Measurements from ENCODE around the gene PARD3. TPM values are rescaled to one million over a fixed set of nuclear protein-coding genes. Genes with fewer than 3 reads are reported as not detected.
"Not testable (repeated sequence)": the region's sequence is repeated elsewhere in the genome, so short reads cannot be mapped to it uniquely, and the experiment has no call there.

The PARD3 gene
- polyA plus RNA-seq, 2 of the 4 experiments (the other 2 are of a cell fraction), result 110 to 200 TPM

DNA sequence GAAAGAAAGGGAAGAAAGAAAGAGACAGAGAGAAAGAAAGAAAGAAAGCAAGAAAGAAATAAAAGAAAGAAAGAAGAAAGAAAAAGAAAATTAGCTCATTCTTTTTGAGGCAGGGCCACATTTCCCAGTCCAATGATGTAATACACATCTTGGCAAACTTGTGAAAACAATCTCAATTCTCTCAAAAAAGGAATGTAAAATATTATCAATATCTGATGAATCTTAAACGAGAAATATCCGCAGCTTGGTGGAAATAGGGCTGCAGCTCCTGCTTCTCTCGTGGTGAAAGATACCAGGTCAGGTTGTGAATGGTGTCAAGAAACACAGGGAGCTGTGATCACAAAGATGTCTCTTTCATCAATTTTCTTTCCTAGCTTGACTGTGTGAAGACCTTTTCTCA, 741.0 kb downstream of the PARD3 start:
- Histone ChIP-seq H3K4me2 (no peak overlapping the region), H3K4me1 (no peaks in the 10 kb centered on the region), H3K9me3 (0 out of 3 replicates have a peak, but pooled peaks cover 5% of the 10 kb centered on the region), H3K4me3 (no peak overlapping the region), H3K27ac (no peak overlapping the region)
- DNase-seq (ENCODE audit: low read depth in 1 of 2, low spot score in 1 of 2) (no peak), ATAC-seq (no peak), FAIRE-seq (peak; percentile 83)
- CTCF ChIA-PET, result no interaction called here
- POLR2A ChIA-PET, result no interaction called here
- no peak for TF ChIP-seq HOXA7 (CRISPR knock-in tag; IDR thresholded peaks at IDR 0.05)
- no peak for TF ChIP-seq ESRRA (IDR thresholded peaks at IDR 0.05; ENCODE audit: borderline replicate concordance, low read length)
- TF ChIP-seq, protein P1, sequence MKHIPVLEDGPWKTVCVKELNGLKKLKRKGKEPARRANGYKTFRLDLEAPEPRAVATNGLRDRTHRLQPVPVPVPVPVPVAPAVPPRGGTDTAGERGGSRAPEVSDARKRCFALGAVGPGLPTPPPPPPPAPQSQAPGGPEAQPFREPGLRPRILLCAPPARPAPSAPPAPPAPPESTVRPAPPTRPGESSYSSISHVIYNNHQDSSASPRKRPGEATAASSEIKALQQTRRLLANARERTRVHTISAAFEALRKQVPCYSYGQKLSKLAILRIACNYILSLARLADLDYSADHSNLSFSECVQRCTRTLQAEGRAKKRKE (CRISPR knock-in tag; IDR thresholded peaks at IDR 0.05; ENCODE audit: low read depth), result no peak
- TF ChIP-seq, protein P2, sequence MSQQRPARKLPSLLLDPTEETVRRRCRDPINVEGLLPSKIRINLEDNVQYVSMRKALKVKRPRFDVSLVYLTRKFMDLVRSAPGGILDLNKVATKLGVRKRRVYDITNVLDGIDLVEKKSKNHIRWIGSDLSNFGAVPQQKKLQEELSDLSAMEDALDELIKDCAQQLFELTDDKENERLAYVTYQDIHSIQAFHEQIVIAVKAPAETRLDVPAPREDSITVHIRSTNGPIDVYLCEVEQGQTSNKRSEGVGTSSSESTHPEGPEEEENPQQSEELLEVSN (IDR thresholded peaks at IDR 0.05; ENCODE audit: borderline replicate concordance, low read depth), result no peak
- TF ChIP-seq, protein P3, sequence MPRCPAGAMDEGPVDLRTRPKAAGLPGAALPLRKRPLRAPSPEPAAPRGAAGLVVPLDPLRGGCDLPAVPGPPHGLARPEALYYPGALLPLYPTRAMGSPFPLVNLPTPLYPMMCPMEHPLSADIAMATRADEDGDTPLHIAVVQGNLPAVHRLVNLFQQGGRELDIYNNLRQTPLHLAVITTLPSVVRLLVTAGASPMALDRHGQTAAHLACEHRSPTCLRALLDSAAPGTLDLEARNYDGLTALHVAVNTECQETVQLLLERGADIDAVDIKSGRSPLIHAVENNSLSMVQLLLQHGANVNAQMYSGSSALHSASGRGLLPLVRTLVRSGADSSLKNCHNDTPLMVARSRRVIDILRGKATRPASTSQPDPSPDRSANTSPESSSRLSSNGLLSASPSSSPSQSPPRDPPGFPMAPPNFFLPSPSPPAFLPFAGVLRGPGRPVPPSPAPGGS (IDR thresholded peaks at IDR 0.05), result no peak
- no peak for TF ChIP-seq CEBPB (IDR thresholded peaks at IDR 0.05)
- no peak for TF ChIP-seq GATA3 (IDR thresholded peaks at IDR 0.05; ENCODE audit: borderline replicate concordance)
- TF ChIP-seq POLR2A (IDR thresholded peaks at IDR 0.05; ENCODE audit: low read length), result no peak
- no peak for TF ChIP-seq MYC (IDR thresholded peaks at IDR 0.05; ENCODE audit: borderline replicate concordance, low read length)
- no peak for TF ChIP-seq HOXB13 (CRISPR knock-in tag; IDR thresholded peaks at IDR 0.05; ENCODE audit: low read depth)
- TF ChIP-seq RARB (CRISPR knock-in tag; IDR thresholded peaks at IDR 0.05), result no peak
- TF ChIP-seq, protein P4, sequence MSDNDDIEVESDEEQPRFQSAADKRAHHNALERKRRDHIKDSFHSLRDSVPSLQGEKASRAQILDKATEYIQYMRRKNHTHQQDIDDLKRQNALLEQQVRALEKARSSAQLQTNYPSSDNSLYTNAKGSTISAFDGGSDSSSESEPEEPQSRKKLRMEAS (IDR thresholded peaks at IDR 0.05), result no peak
- TF ChIP-seq, protein P5, sequence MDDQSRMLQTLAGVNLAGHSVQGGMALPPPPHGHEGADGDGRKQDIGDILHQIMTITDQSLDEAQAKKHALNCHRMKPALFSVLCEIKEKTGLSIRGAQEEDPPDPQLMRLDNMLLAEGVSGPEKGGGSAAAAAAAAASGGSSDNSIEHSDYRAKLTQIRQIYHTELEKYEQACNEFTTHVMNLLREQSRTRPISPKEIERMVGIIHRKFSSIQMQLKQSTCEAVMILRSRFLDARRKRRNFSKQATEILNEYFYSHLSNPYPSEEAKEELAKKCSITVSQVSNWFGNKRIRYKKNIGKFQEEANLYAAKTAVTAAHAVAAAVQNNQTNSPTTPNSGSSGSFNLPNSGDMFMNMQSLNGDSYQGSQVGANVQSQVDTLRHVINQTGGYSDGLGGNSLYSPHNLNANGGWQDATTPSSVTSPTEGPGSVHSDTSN (IDR thresholded peaks at IDR 0.05), result no peak
- WGBS (ENCODE audit: missing lambda C conversion rate), result 71% methylated on average over 3 of the region's 3 CpGs

DNA sequence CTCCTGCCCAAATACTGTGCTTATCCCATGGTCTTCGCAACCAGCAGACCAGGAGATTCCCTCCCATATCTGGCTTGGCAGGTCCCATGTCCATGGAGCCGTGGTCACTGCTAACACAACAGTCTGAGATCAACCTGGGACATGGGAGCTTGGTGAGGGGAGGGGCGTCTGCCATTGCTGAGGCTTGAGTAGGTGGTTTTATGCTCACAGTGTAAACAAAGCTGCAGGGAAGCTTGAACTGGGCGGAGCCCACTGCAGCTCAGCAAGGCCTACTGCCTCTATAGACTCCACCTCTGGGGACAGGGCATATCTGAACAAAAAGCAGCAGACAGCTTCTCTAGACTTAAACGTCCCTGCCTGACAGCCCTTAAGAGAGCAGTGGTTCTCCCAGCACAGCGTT, 747.4 kb downstream of the PARD3 start:
- H3K4me1 ChIP-seq; H3K4me3 ChIP-seq; POLR2A ChIA-PET; H3K27ac ChIP-seq; DNase-seq (ENCODE audit: low read depth in 1 of 2, low spot score in 1 of 2); ATAC-seq; H3K4me2 ChIP-seq; FAIRE-seq: not testable (repeated sequence)
- CTCF ChIA-PET, result interaction anchor here (0.9 kb wide), 1 partner anchor 9 kb away, joined by 3 read pairs; no protein-coding TSS in a partner anchor
- WGBS (ENCODE audit: missing lambda C conversion rate), result 53% methylated on average over 4 of the region's 6 CpGs
- H3K9me3 ChIP-seq, result peaks cover 32% of the 10 kb centered on the region

DNA sequence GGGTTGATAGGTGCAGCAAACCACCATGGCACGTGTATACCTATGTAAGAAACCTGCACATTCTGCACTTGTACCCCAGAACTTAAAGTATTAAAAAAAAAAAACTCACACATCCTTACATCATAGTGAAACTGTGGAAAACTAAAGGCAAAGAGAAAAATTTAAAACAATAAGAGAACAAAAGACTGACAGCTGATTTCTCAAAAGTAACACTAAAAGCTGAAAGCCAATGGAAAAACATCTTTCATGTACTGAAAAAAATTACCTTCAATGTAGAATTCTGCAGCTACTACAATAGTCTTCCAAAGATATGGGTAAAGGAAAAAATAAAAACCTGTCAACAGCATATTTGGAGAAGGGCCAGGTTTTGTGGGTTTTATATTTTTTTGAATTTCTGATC, 751.5 kb downstream of the PARD3 start:
- no peak for DNase-seq (ENCODE audit: low read depth in 1 of 2, low spot score in 1 of 2)

More for the DNA sequence above, 751.5 kb downstream of the PARD3 start:
- no peak for FAIRE-seq
- CTCF ChIA-PET, result no interaction called here
- no peaks in the 10 kb centered on the region for H3K4me1 ChIP-seq
- 47% methylated on average over 1 of the region's 1 CpG for WGBS (ENCODE audit: missing lambda C conversion rate)
- no peak overlapping the region for H3K27ac ChIP-seq
- TF ChIP-seq, protein P6, sequence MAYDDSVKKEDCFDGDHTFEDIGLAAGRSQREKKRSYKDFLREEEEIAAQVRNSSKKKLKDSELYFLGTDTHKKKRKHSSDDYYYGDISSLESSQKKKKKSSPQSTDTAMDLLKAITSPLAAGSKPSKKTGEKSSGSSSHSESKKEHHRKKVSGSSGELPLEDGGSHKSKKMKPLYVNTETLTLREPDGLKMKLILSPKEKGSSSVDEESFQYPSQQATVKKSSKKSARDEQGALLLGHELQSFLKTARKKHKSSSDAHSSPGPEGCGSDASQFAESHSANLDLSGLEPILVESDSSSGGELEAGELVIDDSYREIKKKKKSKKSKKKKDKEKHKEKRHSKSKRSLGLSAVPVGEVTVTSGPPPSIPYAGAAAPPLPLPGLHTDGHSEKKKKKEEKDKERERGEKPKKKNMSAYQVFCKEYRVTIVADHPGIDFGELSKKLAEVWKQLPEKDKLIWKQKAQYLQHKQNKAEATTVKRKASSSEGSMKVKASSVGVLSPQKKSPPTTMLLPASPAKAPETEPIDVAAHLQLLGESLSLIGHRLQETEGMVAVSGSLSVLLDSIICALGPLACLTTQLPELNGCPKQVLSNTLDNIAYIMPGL (CRISPR knock-in tag; IDR thresholded peaks at IDR 0.05; ENCODE audit: borderline replicate concordance), result no peak
- TF ChIP-seq MAZ (IDR thresholded peaks at IDR 0.05; ENCODE audit: borderline replicate concordance, low read depth, low read length) (no peak), FOSL2 (IDR thresholded peaks at IDR 0.05) (no peak), FOSL2 (CRISPR knock-in tag; IDR thresholded peaks at IDR 0.05) (no peak), HOXB5 (CRISPR knock-in tag; IDR thresholded peaks at IDR 0.05) (no peak), HEYL (CRISPR knock-in tag; IDR thresholded peaks at IDR 0.05) (no peak), RNF2 (IDR thresholded peaks at IDR 0.05; ENCODE audit: borderline replicate concordance, low read depth) (no peak), BHLHE40 (IDR thresholded peaks at IDR 0.05; ENCODE audit: low read depth, low read length) (no peak), HOXA7 (CRISPR knock-in tag; IDR thresholded peaks at IDR 0.05) (no peak), MAFK (IDR thresholded peaks at IDR 0.05; ENCODE audit: partially characterized antibody) (no peak), SMC3 (IDR thresholded peaks at IDR 0.05) (no peak), JUN (IDR thresholded peaks at IDR 0.05) (no peak), JUNB (IDR thresholded peaks at IDR 0.05) (no peak), PHF8 (IDR thresholded peaks at IDR 0.05; ENCODE audit: borderline replicate concordance, low read depth) (no peak), RCOR1 (IDR thresholded peaks at IDR 0.05; ENCODE audit: low read depth, low read length) (no peak)
- H3K9me3 ChIP-seq, result peaks cover 38% of the 10 kb centered on the region
- no peak overlapping the region for H3K4me2 ChIP-seq
- POLR2A ChIA-PET, result no interaction called here
- no peak overlapping the region for H3K4me3 ChIP-seq
- ATAC-seq, result no peak

Measured in A549 (cell line).